Gastroesophageal sphincter (tissue), 4 donors: ENCODE measurements around the gene YTHDF1. TPM values are rescaled to one million over a fixed set of nuclear protein-coding genes. Genes with fewer than 3 reads are reported as not detected.

Experiments
- ATAC-seq: fragments of 150-250 bp; one replicate; pipeline ENCODE4 v1.9.1; 2016; ENCODE audit warnings: mild to moderate bottlenecking, moderate library complexity
- H3K27ac ChIP-seq, 4 donors: fragments of 200-600 bp; sonication (generic) in 3 of 4; 1 replicate in 3 of 4; 2 replicates in 1 of 4; pipeline ENCODE4 v1.5.1; 2016 to 2019
- H3K27me3 ChIP-seq: fragments of 200-600 bp; sonication (generic); one replicate; pipeline ENCODE4 v1.5.1; 2019
- H3K36me3 ChIP-seq, 2 donors: fragments of 200-600 bp; sonication (generic); one replicate each; pipeline ENCODE4 v1.5.1; 2019; ENCODE audit warnings: control low read depth in 1 of 2
- H3K4me1 ChIP-seq, 3 donors: fragments of 200-600 bp; sonication (generic); 1 replicate in 2 of 3; 2 replicates in 1 of 3; pipeline ENCODE4 v1.5.1; 2016 to 2019; ENCODE audit warnings: control low read depth in 2 of 3
- H3K4me3 ChIP-seq, 2 donors: fragments of 200-600 bp; sonication (generic); one replicate each; pipeline ENCODE4 v1.5.1; 2019; ENCODE audit warnings: mild to moderate bottlenecking in 1 of 2, moderate library complexity in 1 of 2
- H3K9me3 ChIP-seq, 3 donors: fragments of 200-600 bp; sonication (generic); one replicate each; pipeline ENCODE4 v1.5.1; 2017 to 2019; ENCODE audit warnings: control low read depth in 2 of 3
- EP300 ChIP-seq: sonication (generic); formaldehyde crosslinking; IDR thresholded peaks from one replicate; pipeline ENCODE4 v1.6.1; 2017; ENCODE audit warnings: antibody characterized with exemption, mild to moderate bottlenecking
- POLR2A ChIP-seq, 2 donors: fragments of 450-650 bp; IDR thresholded peaks; one replicate each; pipeline ENCODE4 v1.6.1; 2017; ENCODE audit warnings: antibody characterized with exemption in 2 of 2, mild to moderate bottlenecking in 2 of 2, moderate library complexity in 1 of 2
- POLR2AphosphoS5 ChIP-seq: sonication (generic); formaldehyde crosslinking; IDR thresholded peaks from one replicate; pipeline ENCODE4 v1.6.1; 2017; ENCODE audit warnings: antibody characterized with exemption
- whole genome bisulfite sequencing, 2 donors: methylation state at CpG; one replicate each; pipeline ENCODE4 v1.1.5; 2018; ENCODE audit warnings: low coverage in 1 of 2; 5-methylcytosine and 5-hydroxymethylcytosine counted together
- total RNA-seq, 4 donors: library from RNA; depleted of rRNA; stranded (reverse); fragments of >200 nt; gene quantifications; one replicate each; pipeline ENCODE4 v1.1.0, GENCODE V29; 2016
- TF ChIP-seq, protein P1 (sequence below), 4 experiments: fragments of 200-600 bp in 2 of 4; fragments of 450-650 bp in 2 of 4; sonication (generic) in 1 of 4; IDR thresholded peaks; one replicate each; pipeline ENCODE4 v1.5.1; 2017 to 2019; ENCODE audit warnings: antibody characterized with exemption in 4 of 4, mild to moderate bottlenecking in 2 of 4, moderate library complexity in 2 of 4

The YTHDF1 gene
- total RNA-seq, 4 donors from 2014 or later, result 20.2 to 35.8 (median 34.2) TPM

DNA sequence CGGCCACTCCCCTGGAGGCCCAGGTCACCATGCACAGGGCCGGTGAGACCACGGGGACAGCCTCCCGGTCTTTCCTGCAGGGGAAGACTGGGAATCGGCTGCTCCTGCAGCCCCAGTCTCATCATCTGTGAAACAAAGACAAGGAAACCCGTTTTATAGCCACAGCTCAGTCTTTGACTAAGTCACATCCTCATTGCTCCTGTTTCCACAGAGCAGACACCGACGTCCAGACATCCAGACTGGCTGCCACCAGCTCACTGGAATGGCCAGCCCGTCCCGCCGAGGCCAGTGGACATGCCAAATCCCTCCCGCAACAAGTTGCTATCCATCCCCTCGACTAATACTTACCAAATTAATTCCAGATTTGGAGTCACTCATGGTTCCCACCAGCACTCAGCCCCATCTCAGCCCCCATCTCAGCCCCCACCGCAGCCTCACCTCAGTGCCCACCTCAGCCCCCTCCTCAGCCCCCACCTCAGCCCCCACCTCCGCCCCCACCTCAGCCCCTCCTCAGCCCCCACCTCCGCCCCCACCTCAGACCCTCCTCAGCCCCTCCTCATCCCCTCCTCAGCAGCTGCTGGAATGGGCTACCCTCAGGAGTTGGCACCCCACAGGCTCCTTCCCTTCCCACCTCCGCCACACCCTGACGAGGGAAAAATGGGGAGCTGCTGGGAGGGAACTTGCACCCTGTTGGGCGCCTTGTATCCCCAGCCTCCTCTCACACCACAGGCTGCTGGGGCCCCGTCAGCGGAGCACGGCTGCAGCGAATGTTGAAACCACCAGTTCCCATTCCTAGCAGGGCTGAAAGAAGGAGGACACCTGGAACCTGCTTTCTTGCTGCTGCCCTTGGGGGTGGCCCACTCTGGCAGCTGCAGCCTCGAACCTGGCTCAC is 48.7 kb downstream of the YTHDF1 start:
- Histone ChIP-seq H3K27ac (no peak overlapping the region), H3K9me3 (no peaks in the 10 kb centered on the region), H3K4me1 (no peaks in the 10 kb centered on the region), H3K4me3 (no peak overlapping the region), H3K36me3 (no peaks in the 10 kb centered on the region), H3K27me3 (peaks cover 77% of the 10 kb centered on the region)
- ATAC-seq, result no peak
- 45 to 68% methylated on average over 13 to 16 of the region's 24 CpGs for WGBS, 2 donors
- TF ChIP-seq POLR2A (IDR thresholded peaks at IDR 0.05), result no peak
- TF ChIP-seq, protein P1, sequence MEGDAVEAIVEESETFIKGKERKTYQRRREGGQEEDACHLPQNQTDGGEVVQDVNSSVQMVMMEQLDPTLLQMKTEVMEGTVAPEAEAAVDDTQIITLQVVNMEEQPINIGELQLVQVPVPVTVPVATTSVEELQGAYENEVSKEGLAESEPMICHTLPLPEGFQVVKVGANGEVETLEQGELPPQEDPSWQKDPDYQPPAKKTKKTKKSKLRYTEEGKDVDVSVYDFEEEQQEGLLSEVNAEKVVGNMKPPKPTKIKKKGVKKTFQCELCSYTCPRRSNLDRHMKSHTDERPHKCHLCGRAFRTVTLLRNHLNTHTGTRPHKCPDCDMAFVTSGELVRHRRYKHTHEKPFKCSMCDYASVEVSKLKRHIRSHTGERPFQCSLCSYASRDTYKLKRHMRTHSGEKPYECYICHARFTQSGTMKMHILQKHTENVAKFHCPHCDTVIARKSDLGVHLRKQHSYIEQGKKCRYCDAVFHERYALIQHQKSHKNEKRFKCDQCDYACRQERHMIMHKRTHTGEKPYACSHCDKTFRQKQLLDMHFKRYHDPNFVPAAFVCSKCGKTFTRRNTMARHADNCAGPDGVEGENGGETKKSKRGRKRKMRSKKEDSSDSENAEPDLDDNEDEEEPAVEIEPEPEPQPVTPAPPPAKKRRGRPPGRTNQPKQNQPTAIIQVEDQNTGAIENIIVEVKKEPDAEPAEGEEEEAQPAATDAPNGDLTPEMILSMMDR (IDR thresholded peaks at IDR 0.05), result no peak
- no peak for TF ChIP-seq EP300
- TF ChIP-seq POLR2AphosphoS5, result no peak

DNA sequence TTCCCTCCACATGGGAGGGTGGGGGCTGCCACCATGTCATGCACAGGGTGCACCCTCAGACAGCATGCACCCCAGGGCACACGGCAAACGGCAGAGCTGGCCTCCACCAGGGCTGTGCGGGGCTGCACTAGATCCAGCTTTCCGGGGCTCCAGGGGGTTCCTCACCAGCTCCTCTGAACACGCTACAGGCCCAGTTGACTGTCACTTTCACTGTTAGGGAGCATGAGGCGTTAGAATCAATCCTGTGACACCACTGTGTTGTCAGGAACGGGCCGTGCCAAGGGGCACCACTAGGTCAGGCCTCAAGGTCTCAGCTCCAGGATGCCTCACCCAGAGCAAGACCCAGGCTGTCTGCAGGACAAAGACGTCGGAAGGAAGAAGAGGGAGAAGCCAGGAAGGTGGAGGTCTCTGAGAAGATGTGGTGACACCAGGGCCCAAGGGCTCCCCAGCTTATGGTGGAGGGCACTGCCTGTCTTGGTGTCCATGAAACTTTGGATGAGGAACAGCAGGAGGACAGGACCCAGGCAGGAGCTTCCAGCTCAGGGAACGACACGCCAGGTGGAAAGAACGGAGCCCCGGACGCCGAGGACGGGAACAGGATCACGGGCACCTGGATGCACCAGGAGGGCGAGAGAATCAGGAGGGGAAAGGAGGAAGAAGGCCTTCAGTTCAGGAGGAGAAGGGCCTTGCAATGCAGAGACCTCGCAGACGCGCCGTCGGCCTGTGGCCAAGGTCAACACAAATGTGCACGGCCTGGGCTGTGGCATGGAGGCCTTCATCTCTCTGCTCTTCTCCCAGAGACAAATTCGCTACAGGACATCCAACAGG is 49.5 kb downstream of the YTHDF1 start:
- no peak overlapping the region for H3K27ac ChIP-seq
- H3K4me3 ChIP-seq, result no peak overlapping the region
- 86 to 100% methylated on average over 2 to 8 of the region's 26 CpGs for WGBS, 2 donors
- H3K27me3 ChIP-seq, result peaks cover 77% of the 10 kb centered on the region
- H3K4me1 ChIP-seq, result no peaks in the 10 kb centered on the region
- no peak for ATAC-seq
- H3K36me3 ChIP-seq, result no peaks in the 10 kb centered on the region
- TF ChIP-seq, protein P1 (IDR thresholded peaks at IDR 0.05), result no peak
- no peak for TF ChIP-seq POLR2AphosphoS5
- TF ChIP-seq EP300, result no peak
- no peak for TF ChIP-seq POLR2A (IDR thresholded peaks at IDR 0.05)
- H3K9me3 ChIP-seq, result no peaks in the 10 kb centered on the region

DNA sequence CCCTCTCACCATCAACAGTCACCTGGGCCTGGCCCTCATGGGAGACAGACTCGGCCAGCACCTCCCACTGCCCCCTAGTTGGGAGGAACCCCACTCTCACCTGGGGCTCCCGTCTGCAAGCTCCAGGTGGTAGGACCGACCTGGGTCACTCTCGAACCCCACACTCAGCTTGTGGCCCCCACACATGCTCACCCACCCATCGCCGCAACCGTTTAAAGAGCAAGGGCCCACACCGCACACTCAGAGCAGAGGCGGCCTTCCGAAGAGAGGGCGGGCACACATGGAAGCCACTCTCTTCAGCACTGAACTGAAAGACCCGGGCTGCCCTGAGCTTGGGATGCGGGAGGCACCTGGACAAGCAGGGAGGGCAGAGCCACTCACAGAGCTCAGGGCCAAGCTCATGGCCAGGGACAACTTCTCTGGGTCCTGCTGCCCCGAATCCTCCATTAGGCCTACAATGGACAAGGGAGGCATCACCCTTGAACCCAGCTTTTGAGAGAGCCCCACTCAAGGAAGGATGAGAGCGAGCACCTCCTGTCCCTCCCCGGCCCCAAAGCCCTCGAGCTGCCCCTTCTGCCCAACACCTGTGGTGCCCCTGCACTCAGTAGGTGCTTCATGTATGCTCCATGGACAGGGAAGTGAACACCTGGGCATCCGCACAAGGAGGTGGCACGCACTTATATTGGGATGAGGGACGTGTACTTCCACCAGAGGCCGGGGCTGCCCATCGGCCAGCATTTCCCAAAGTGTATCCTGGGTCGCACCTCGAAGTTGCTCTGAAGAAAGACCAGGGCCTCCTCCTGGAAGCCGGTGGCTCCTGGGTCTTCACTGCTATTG is 50.4 kb downstream of the YTHDF1 start:
- TF ChIP-seq POLR2AphosphoS5 (no peak), EP300 (no peak), POLR2A (IDR thresholded peaks at IDR 0.05) (no peak)
- TF ChIP-seq, protein P1 (IDR thresholded peaks at IDR 0.05), result no peak
- Histone ChIP-seq H3K4me1 (no peaks in the 10 kb centered on the region), H3K36me3 (no peaks in the 10 kb centered on the region), H3K27ac (no peak overlapping the region), H3K4me3 (no peak overlapping the region), H3K27me3 (peaks cover 77% of the 10 kb centered on the region), H3K9me3 (no peaks in the 10 kb centered on the region)
- ATAC-seq, result no peak
- WGBS, 2 donors, result 63% methylated on average over 4 of the region's 25 CpGs; no CpG with 5 or more reads in 1 of the 2 donors

DNA sequence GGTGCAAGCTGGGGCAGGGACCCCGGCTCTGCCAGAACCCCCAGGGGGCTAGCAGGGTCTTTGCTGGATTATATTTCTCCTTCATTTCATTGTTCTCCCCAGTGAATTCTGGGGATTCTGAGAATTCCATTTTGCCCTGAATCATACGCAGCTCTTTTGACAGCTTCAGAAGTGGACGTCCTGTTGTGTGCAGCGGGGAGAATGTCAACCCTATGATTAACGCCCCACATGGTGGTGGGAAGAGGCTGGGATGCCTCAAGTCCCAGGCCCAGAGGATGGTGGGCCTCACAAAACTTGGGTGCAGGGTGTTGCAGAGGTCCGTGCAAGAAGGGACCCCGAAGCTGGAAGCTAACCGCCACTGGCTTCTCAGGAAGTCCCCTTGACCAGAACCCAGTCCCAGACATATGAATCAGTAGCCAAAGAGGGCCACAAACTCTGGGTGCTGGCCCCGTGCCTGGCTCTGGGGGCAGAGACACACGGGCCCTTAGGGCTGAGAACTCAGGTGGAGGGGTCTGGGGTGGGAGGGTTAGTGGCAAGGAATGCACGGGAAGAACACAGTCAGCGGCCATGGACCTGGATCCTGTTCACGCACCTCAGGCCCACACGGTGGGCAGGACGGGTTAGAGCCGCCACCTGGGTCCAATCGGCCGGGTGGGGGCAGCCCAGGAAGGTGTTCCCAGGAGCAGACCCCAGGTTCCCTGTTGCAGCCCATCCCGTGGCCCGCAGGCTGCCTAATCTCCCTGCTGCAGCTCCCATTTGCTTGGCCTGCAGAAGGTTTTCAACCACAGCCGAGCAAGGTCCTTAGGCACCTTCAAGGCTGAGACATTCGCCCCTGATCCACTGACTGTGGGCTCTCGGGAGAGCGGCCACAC is 51.2 kb downstream of the YTHDF1 start:
- H3K9me3 ChIP-seq, result no peaks in the 10 kb centered on the region
- 42 to 80% methylated on average over 2 to 4 of the region's 24 CpGs for WGBS, 2 donors
- H3K4me1 ChIP-seq, result no peaks in the 10 kb centered on the region
- H3K36me3 ChIP-seq, result no peaks in the 10 kb centered on the region
- no peak overlapping the region for H3K4me3 ChIP-seq
- peaks cover 77% of the 10 kb centered on the region for H3K27me3 ChIP-seq
- H3K27ac ChIP-seq, result no peak overlapping the region
- no peak for ATAC-seq
- TF ChIP-seq POLR2A (IDR thresholded peaks at IDR 0.05), result no peak
